ENCODE measurements around the gene RUVBL2.

RUVBL2 gene

GRCh38 chr19:49004964-49005614 lies 11.4 kb downstream of the RUVBL2 start:
- H3K27me3 ChIP-seq = no peaks in the 10 kb centered on the region
- peaks cover 68% of the 10 kb centered on the region for H3K36me3 ChIP-seq
- H3K9me3 ChIP-seq = no peaks in the 10 kb centered on the region
- H3K4me1 ChIP-seq = no peaks in the 10 kb centered on the region
- no peak for TF ChIP-seq CTCF (IDR thresholded peaks at IDR 0.05; ENCODE audit: low read depth, low read length)
- H3K4me3 ChIP-seq (ENCODE audit: low read depth, low read length) = no peak overlapping the region
- DNase-seq = no peak

- H3K36me3 ChIP-seq = peaks cover 77% of the 10 kb centered on the region
- H3K27me3 ChIP-seq = no peaks in the 10 kb centered on the region
- H3K4me3 ChIP-seq (ENCODE audit: low read depth, low read length) = no peak overlapping the region
- no peaks in the 10 kb centered on the region for H3K4me1 ChIP-seq
- TF ChIP-seq CTCF (IDR thresholded peaks at IDR 0.05; ENCODE audit: low read depth, low read length) = no peak
- no peak for DNase-seq
- no peaks in the 10 kb centered on the region for H3K9me3 ChIP-seq
Observed at GRCh38 chr19:49006905-49007304, 13.2 kb downstream of the RUVBL2 start.

- peaks cover 68% of the 10 kb centered on the region for H3K36me3 ChIP-seq
- no peak for DNase-seq
- H3K9me3 ChIP-seq = no peaks in the 10 kb centered on the region
Observed at GRCh38 chr19:49009828-49010227, 16.1 kb downstream of the RUVBL2 start.

GRCh38 chr19:49010453-49010852 lies 16.8 kb downstream of the RUVBL2 start:
- no peak for DNase-seq
- TF ChIP-seq CTCF (IDR thresholded peaks at IDR 0.05; ENCODE audit: low read depth, low read length) = no peak
- Histone ChIP-seq H3K4me1 (no peaks in the 10 kb centered on the region), H3K4me3 (ENCODE audit: low read depth, low read length) (no peak overlapping the region), H3K27me3 (no peaks in the 10 kb centered on the region), H3K36me3 (peaks cover 69% of the 10 kb centered on the region), H3K9me3 (no peaks in the 10 kb centered on the region)

More at GRCh38 chr19:49009828-49010227, 16.1 kb downstream of the RUVBL2 start:
- no peak for TF ChIP-seq CTCF (IDR thresholded peaks at IDR 0.05; ENCODE audit: low read depth, low read length)
- Histone ChIP-seq H3K4me3 (ENCODE audit: low read depth, low read length) (no peak overlapping the region), H3K27me3 (no peaks in the 10 kb centered on the region), H3K4me1 (no peaks in the 10 kb centered on the region)

- DNase-seq = no peak
- no peaks in the 10 kb centered on the region for H3K9me3 ChIP-seq
- H3K36me3 ChIP-seq = peaks cover 66% of the 10 kb centered on the region
- H3K27me3 ChIP-seq = no peaks in the 10 kb centered on the region
- no peak for TF ChIP-seq CTCF (IDR thresholded peaks at IDR 0.05; ENCODE audit: low read depth, low read length)
- no peaks in the 10 kb centered on the region for H3K4me1 ChIP-seq
- H3K4me3 ChIP-seq (ENCODE audit: low read depth, low read length) = no peak overlapping the region
Observed at GRCh38 chr19:49011194-49011593, 17.5 kb downstream of the RUVBL2 start.

DNA sequence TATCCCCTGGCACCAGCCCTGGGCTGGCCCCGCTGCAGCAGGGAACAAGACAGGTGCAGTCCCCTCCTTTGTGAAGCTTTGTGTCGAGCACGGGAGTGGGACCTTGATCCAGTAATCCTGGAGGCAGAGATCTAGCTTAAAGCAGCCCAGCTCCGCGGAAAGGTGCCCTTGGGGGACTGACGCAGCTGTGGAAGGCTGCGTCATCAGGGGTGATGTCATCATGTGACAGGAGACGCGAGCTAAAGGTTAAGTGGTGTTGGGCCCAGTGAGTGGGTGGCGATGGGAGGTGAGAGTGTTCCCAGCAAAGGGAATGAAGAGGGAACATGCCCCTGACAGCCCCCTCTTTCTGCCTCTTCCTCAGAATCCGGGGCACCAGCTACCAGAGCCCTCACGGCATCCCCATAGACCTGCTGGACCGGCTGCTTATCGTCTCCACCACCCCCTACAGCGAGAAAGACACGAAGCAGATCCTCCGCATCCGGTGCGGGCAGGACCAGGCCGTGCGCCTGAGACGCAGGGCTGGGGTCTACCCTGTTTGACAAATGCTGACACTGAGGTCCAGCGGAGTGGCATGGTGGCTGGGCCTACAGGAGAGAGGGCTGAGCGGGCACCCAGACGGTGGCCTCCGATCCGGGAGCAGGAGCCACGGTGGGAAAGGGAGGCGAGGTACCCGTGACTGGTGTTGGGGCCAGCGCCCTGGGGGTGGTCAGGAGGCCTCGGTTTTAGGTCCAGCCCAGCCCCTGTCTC lies 20.6 kb downstream of the RUVBL2 start:
- Histone ChIP-seq H3K4me3 (ENCODE audit: low read depth, low read length) (no peak overlapping the region), H3K27me3 (no peaks in the 10 kb centered on the region), H3K4me1 (peaks cover 2% of the 10 kb centered on the region), H3K36me3 (peaks cover 46% of the 10 kb centered on the region), H3K9me3 (no peaks in the 10 kb centered on the region)
- no peak for TF ChIP-seq CTCF (IDR thresholded peaks at IDR 0.05; ENCODE audit: low read depth, low read length)
- no peak for DNase-seq
